Cardiac muscle cell (in vitro differentiated cells and primary cell): ENCODE data around the gene ODC1. TPM values are rescaled to one million over a fixed set of nuclear protein-coding genes. Genes with fewer than 3 reads are reported as not detected.

Experiments
- DNase-seq, 2 donors: peaks; one replicate each; pipeline versions ENCODE4 v3.0.0 to v3.0.0-alpha.2; 2010 to 2017; ENCODE audit warnings: low read depth in 1 of 2, low spot score in 1 of 2
- H3K27ac ChIP-seq: fragments of 200-600 bp; sonication (generic); 2 replicates; pipeline ENCODE4 v1.5.1; 2016
- H3K27me3 ChIP-seq: fragments of 200-600 bp; sonication (generic); 2 replicates; pipeline ENCODE4 v1.6.0; 2016; ENCODE audit warnings: control low read depth
- H3K36me3 ChIP-seq: fragments of 200-600 bp; sonication (generic); 2 replicates; pipeline ENCODE4 v1.5.1; 2016; ENCODE audit warnings: control low read depth
- H3K4me1 ChIP-seq: fragments of 200-600 bp; sonication (generic); 2 replicates; pipeline ENCODE4 v1.8.1; 2017; ENCODE audit warnings: low read depth, mild to moderate bottlenecking, mixed run types
- H3K4me3 ChIP-seq: fragments of 200-600 bp; sonication (generic); 2 replicates; pipeline ENCODE4 v1.5.1; 2016; ENCODE audit warnings: mild to moderate bottlenecking
- H3K9me3 ChIP-seq: fragments of 200-600 bp; sonication (generic); 2 replicates; pipeline ENCODE4 v1.5.1; 2017; ENCODE audit warnings: low read depth, mild to moderate bottlenecking, control low read depth
- CTCF ChIP-seq: IDR thresholded peaks from 2 replicates; pipeline ENCODE4 v1.5.1; 2012; ENCODE audit warnings: low read depth, mild to moderate bottlenecking, low read length
- polyA plus RNA-seq: library from polyadenylated mRNA; unstranded; fragments of >200 nt; fragmentation: Nextera tagmentation; extraction: Ambion mirVana; gene quantifications from 2 replicates; pipeline ENCODE4 v1.2.1, GENCODE V29; 2016
- total RNA-seq: library from RNA; depleted of rRNA; stranded (reverse); fragments of >200 nt; gene quantifications from 2 replicates; pipeline ENCODE4 v1.2.3, GENCODE V29; 2016

Gene ODC1
- total and polyA plus RNA-seq, 2 experiments from 2014 or later = 117 to 129 TPM

- Histone ChIP-seq H3K27ac (no peak overlapping the region), H3K4me1 (no peaks in the 10 kb centered on the region), H3K9me3 (no peaks in the 10 kb centered on the region), H3K36me3 (no peaks in the 10 kb centered on the region), H3K27me3 (no peaks in the 10 kb centered on the region), H3K4me3 (no peak overlapping the region)
- no peak for DNase-seq
- no peak for TF ChIP-seq CTCF
Measured at GRCh38 chr2:10454505-10454904, 6.4 kb upstream of the ODC1 start.

GRCh38 chr2:10453905-10454298 lies 5.8 kb upstream of the ODC1 start:
- no peak overlapping the region for H3K27ac ChIP-seq
- no peak for TF ChIP-seq CTCF
- no peaks in the 10 kb centered on the region for H3K36me3 ChIP-seq
- no peaks in the 10 kb centered on the region for H3K4me1 ChIP-seq
- no peak for DNase-seq
- no peaks in the 10 kb centered on the region for H3K27me3 ChIP-seq
- H3K9me3 ChIP-seq = no peaks in the 10 kb centered on the region
- H3K4me3 ChIP-seq = no peak overlapping the region

GRCh38 chr2:10452956-10453904 lies 5.1 kb upstream of the ODC1 start:
- Histone ChIP-seq H3K9me3 (no peaks in the 10 kb centered on the region), H3K27me3 (no peaks in the 10 kb centered on the region), H3K27ac (no peak overlapping the region), H3K4me1 (no peaks in the 10 kb centered on the region), H3K36me3 (no peaks in the 10 kb centered on the region), H3K4me3 (no peak overlapping the region)
- no peak for TF ChIP-seq CTCF
- DNase-seq = no peak

- Histone ChIP-seq H3K4me3 (no peak overlapping the region), H3K27ac (no peak overlapping the region), H3K4me1 (no peaks in the 10 kb centered on the region), H3K36me3 (no peaks in the 10 kb centered on the region), H3K27me3 (no peaks in the 10 kb centered on the region), H3K9me3 (no peaks in the 10 kb centered on the region)
- peak in 1 of 2 donors; percentile 73 for DNase-seq
- no peak for TF ChIP-seq CTCF
Measured at GRCh38 chr2:10452312-10452711, 4.2 kb upstream of the ODC1 start.

- Histone ChIP-seq H3K36me3 (no peaks in the 10 kb centered on the region), H3K4me3 (no peak overlapping the region), H3K27me3 (no peaks in the 10 kb centered on the region), H3K9me3 (no peaks in the 10 kb centered on the region), H3K4me1 (peaks cover 4% of the 10 kb centered on the region), H3K27ac (no peak overlapping the region)
- TF ChIP-seq CTCF = no peak
- no peak for DNase-seq
Measured at GRCh38 chr2:10451819-10452218, 3.7 kb upstream of the ODC1 start.
